Glutamatergic neuron (in vitro differentiated cells): ENCODE measurements around the gene PDLIM3. TPM values are rescaled to one million over a fixed set of nuclear protein-coding genes. Genes with fewer than 3 reads are reported as not detected.

Experiments
- DNase-seq: peaks from one replicate; pipeline ENCODE4 v3.0.0; 2022
- H3K27ac Mint-ChIP-seq: one replicate; pipeline ENCODE4 v1.8.0; 2020; ENCODE audit warnings: mild to moderate bottlenecking, mixed read lengths, inconsistent platforms; ENCODE audit not compliant: unreplicated experiment
- H3K27me3 Mint-ChIP-seq: one replicate; pipeline ENCODE4 v1.8.0; 2020; ENCODE audit warnings: mild to moderate bottlenecking, moderate library complexity, mixed read lengths, inconsistent platforms; ENCODE audit not compliant: unreplicated experiment
- H3K36me3 Mint-ChIP-seq: one replicate; pipeline ENCODE4 v1.8.0; 2020; ENCODE audit warnings: mild to moderate bottlenecking, mixed read lengths, inconsistent platforms; ENCODE audit not compliant: unreplicated experiment
- H3K4me1 Mint-ChIP-seq: one replicate; pipeline ENCODE4 v1.8.0; 2020; ENCODE audit warnings: mild to moderate bottlenecking, low read depth, mixed read lengths, inconsistent platforms; ENCODE audit not compliant: unreplicated experiment
- H3K4me3 Mint-ChIP-seq: one replicate; pipeline ENCODE4 v1.8.0; 2020; ENCODE audit warnings: mild to moderate bottlenecking, mixed read lengths, inconsistent platforms; ENCODE audit not compliant: unreplicated experiment
- H3K9me3 Mint-ChIP-seq: one replicate; pipeline ENCODE4 v1.8.0; 2020; ENCODE audit warnings: mild to moderate bottlenecking, moderate library complexity, mixed read lengths, inconsistent platforms; ENCODE audit not compliant: unreplicated experiment
- CTCF ChIP-seq: fragments of 200-600 bp; sonication (generic); IDR thresholded peaks from one replicate; pipeline ENCODE4 v1.5.0; 2021; ENCODE audit not compliant: partially characterized antibody, unreplicated experiment
- total RNA-seq: library from RNA; stranded (reverse); fragmentation: NEBNext Ultra II Directional; extraction: Animal tissue kit (Norgen Biotek cat#: 25700); gene quantifications from one replicate; pipeline ENCODE4 v1.2.1, GENCODE V29; 2021; ENCODE audit not compliant: unreplicated experiment

The PDLIM3 gene
- total RNA-seq, 1 donor from 2014 or later, result 262 TPM

GRCh38 chr4:185508181-185508580 lies 27.1 kb downstream of the PDLIM3 start:
- Mint-ChIP-seq H3K9me3 (peaks cover 2% of the 10 kb centered on the region), H3K27me3 (peaks cover 3% of the 10 kb centered on the region), H3K36me3 (no peaks in the 10 kb centered on the region), H3K27ac (no peak overlapping the region), H3K4me1 (peaks cover 7% of the 10 kb centered on the region), H3K4me3 (no peak overlapping the region)
- TF ChIP-seq CTCF, result no peak
- DNase-seq, result no peak

- no peak overlapping the region for H3K27ac Mint-ChIP-seq
- DNase-seq, result no peak
- no peak for TF ChIP-seq CTCF
- no peak overlapping the region for H3K4me3 Mint-ChIP-seq
- no peaks in the 10 kb centered on the region for H3K36me3 Mint-ChIP-seq
- H3K9me3 Mint-ChIP-seq, result peaks cover 3% of the 10 kb centered on the region
- peaks cover 6% of the 10 kb centered on the region for H3K27me3 Mint-ChIP-seq
- H3K4me1 Mint-ChIP-seq, result peaks cover 7% of the 10 kb centered on the region
These were observed 28.9 kb downstream of the PDLIM3 start for GRCh38 chr4:185506422-185506821.

GRCh38 chr4:185504098-185505047 lies 30.9 kb downstream of the PDLIM3 start:
- Mint-ChIP-seq H3K36me3 (peaks cover 11% of the 10 kb centered on the region), H3K27me3 (peaks cover 6% of the 10 kb centered on the region), H3K4me1 (peaks cover 7% of the 10 kb centered on the region), H3K9me3 (peaks cover 6% of the 10 kb centered on the region), H3K4me3 (no peak overlapping the region), H3K27ac (peak overlapping the region; percentile 49)
- TF ChIP-seq CTCF, result no peak
- peak; percentile 50 for DNase-seq

GRCh38 chr4:185502386-185502785 lies 32.9 kb downstream of the PDLIM3 start:
- Mint-ChIP-seq H3K36me3 (peaks cover 11% of the 10 kb centered on the region), H3K9me3 (peaks cover 6% of the 10 kb centered on the region), H3K27ac (peak overlapping the region; percentile 62), H3K4me1 (peaks cover 3% of the 10 kb centered on the region), H3K27me3 (peaks cover 6% of the 10 kb centered on the region), H3K4me3 (no peak overlapping the region)
- TF ChIP-seq CTCF, result no peak
- DNase-seq, result no peak

GRCh38 chr4:185500576-185500975 lies 34.7 kb downstream of the PDLIM3 start:
- no peak for TF ChIP-seq CTCF
- Mint-ChIP-seq H3K27ac (no peak overlapping the region), H3K36me3 (peaks cover 11% of the 10 kb centered on the region), H3K4me1 (peaks cover 3% of the 10 kb centered on the region), H3K9me3 (peaks cover 6% of the 10 kb centered on the region), H3K4me3 (no peak overlapping the region), H3K27me3 (peaks cover 10% of the 10 kb centered on the region)
- DNase-seq, result no peak
